ENCODE measurements around the gene FOXP4. TPM values are rescaled to one million over a fixed set of nuclear protein-coding genes. Genes with fewer than 3 reads are reported as not detected.
A peak's percentile ranks its signal among the peaks of the same experiment; 100 is the strongest.

Gene FOXP4
- total and polyA plus RNA-seq, 2 of the 13 experiments (the other 11 are each of a cell fraction or from before 2014, with no cell fraction given), result 11.0 to 12.4 TPM

DNA sequence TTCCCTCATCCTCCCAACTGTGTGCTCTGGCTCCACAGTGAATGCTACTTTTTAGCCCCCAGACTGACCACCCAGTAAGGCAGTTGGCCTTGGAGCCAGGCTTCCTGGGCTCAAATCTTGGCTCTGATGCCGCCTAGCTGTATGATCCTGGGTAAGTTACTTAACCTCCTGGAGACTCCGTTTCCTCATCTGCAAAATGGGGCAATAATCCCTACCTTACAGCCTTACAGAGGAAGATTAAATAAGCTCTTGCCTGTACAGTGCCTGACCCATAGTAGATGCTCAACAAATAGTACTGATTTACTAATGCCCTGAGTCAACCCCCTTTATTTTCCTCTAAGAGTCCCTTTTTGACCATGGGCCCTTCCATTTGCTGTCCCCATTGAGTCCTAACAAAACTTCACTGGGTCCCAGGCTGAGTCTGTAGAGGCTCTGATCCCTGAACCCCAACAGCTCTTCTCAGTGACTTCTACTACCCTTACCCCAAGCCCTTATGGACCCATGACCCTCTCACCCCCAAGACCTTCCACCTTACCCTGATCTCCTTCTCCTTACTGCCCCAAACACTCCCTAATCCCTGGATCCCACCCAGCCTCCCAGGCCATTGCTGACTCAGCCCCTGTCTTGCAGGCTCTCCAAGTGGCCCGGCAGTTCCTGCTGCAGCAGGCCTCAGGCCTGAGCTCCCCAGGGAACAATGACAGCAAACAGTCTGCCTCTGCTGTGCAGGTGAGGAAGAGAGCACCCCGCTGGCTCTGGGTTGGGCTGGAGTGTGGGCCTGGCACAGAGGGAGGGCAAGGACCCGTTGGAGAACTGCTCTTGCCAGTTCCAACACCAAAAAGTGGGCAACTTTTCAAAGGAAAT is 31.4 kb downstream of the FOXP4 start (continued):
- no peak; the same call in 1 of the 2 replicates for TF ChIP-seq RCOR2 (CRISPR knock-in tag; IDR thresholded peaks at IDR 0.05)
- no peak for TF ChIP-seq ZNF747 (CRISPR knock-in tag; IDR thresholded peaks at IDR 0.05; ENCODE audit: borderline replicate concordance)
- no peak for TF ChIP-seq SRSF9 (IDR thresholded peaks at IDR 0.05; ENCODE audit: borderline replicate concordance, insufficient read depth, low read depth, low read length, poor library complexity, severe bottlenecking)
- TF ChIP-seq, protein P1, sequence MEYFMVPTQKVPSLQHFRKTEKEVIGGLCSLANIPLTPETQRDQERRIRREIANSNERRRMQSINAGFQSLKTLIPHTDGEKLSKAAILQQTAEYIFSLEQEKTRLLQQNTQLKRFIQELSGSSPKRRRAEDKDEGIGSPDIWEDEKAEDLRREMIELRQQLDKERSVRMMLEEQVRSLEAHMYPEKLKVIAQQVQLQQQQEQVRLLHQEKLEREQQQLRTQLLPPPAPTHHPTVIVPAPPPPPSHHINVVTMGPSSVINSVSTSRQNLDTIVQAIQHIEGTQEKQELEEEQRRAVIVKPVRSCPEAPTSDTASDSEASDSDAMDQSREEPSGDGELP (IDR thresholded peaks at IDR 0.05; ENCODE audit: borderline replicate concordance, low read depth), result no peak
- TF ChIP-seq, protein P2, sequence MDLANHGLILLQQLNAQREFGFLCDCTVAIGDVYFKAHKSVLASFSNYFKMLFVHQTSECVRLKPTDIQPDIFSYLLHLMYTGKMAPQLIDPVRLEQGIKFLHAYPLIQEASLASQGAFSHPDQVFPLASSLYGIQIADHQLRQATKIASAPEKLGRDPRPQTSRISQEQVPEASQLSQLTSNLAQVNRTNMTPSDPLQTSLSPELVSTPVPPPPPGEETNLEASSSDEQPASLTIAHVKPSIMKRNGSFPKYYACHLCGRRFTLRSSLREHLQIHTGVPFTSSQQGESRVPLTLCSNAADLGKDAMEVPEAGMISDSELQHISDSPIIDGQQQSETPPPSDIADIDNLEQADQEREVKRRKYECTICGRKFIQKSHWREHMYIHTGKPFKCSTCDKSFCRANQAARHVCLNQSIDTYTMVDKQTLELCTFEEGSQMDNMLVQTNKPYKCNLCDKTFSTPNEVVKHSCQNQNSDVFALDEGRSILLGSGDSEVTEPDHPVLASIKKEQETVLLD (CRISPR knock-in tag; IDR thresholded peaks at IDR 0.05; ENCODE audit: low read depth), result no peak
- no peak; the same call in 1 of the 2 replicates for TF ChIP-seq ZSCAN9 (CRISPR knock-in tag; IDR thresholded peaks at IDR 0.05; ENCODE audit: borderline replicate concordance)
- TF ChIP-seq NRL (CRISPR knock-in tag; IDR thresholded peaks at IDR 0.05; ENCODE audit: borderline replicate concordance), result peak; percentile 90
- TF ChIP-seq, protein P3, sequence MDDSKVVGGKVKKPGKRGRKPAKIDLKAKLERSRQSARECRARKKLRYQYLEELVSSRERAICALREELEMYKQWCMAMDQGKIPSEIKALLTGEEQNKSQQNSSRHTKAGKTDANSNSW (CRISPR knock-in tag; IDR thresholded peaks at IDR 0.05; ENCODE audit: borderline replicate concordance), result no peak
- TF ChIP-seq NR1H2 (CRISPR knock-in tag; IDR thresholded peaks at IDR 0.05; ENCODE audit: borderline replicate concordance, low read depth), result no peak; the same call in 1 of the 2 replicates
- TF ChIP-seq, protein P4, sequence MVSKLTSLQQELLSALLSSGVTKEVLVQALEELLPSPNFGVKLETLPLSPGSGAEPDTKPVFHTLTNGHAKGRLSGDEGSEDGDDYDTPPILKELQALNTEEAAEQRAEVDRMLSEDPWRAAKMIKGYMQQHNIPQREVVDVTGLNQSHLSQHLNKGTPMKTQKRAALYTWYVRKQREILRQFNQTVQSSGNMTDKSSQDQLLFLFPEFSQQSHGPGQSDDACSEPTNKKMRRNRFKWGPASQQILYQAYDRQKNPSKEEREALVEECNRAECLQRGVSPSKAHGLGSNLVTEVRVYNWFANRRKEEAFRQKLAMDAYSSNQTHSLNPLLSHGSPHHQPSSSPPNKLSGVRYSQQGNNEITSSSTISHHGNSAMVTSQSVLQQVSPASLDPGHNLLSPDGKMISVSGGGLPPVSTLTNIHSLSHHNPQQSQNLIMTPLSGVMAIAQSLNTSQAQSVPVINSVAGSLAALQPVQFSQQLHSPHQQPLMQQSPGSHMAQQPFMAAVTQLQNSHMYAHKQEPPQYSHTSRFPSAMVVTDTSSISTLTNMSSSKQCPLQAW (CRISPR knock-in tag; IDR thresholded peaks at IDR 0.05), result no peak; the same call in 1 of the 2 replicates
- TF ChIP-seq, protein P5, sequence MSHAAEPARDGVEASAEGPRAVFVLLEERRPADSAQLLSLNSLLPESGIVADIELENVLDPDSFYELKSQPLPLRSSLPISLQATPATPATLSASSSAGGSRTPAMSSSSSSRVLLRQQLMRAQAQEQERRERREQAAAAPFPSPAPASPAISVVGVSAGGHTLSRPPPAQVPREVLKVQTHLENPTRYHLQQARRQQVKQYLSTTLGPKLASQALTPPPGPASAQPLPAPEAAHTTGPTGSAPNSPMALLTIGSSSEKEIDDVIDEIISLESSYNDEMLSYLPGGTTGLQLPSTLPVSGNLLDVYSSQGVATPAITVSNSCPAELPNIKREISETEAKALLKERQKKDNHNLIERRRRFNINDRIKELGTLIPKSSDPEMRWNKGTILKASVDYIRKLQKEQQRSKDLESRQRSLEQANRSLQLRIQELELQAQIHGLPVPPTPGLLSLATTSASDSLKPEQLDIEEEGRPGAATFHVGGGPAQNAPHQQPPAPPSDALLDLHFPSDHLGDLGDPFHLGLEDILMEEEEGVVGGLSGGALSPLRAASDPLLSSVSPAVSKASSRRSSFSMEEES (CRISPR knock-in tag; IDR thresholded peaks at IDR 0.05), result no peak
- TF ChIP-seq MAZ (IDR thresholded peaks at IDR 0.05; ENCODE audit: borderline replicate concordance, low read depth, low read length), result no peak
- TF ChIP-seq MAZ (CRISPR knock-in tag; IDR thresholded peaks at IDR 0.05; ENCODE audit: low read depth), result no peak
- TF ChIP-seq GLI4 (CRISPR knock-in tag; IDR thresholded peaks at IDR 0.05; ENCODE audit: borderline replicate concordance), result 0 out of 2 replicates have a peak, but pooled peaks have one; percentile 18
- no peak for TF ChIP-seq SAP130 (CRISPR knock-in tag; IDR thresholded peaks at IDR 0.05; ENCODE audit: low read depth)
- TF ChIP-seq, protein P6, sequence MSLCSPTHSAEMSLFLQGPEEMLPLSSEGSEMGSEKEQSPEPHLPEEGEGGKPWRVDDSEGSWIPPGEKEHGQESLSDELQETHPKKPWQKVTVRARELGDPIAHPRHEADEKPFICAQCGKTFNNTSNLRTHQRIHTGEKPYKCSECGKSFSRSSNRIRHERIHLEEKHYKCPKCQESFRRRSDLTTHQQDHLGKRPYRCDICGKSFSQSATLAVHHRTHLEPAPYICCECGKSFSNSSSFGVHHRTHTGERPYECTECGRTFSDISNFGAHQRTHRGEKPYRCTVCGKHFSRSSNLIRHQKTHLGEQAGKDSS (CRISPR knock-in tag; IDR thresholded peaks at IDR 0.05; ENCODE audit: borderline replicate concordance, low read depth), result no peak
- peak; percentile 63 for TF ChIP-seq KLF12 (CRISPR knock-in tag; IDR thresholded peaks at IDR 0.05; ENCODE audit: borderline replicate concordance)
- TF ChIP-seq NR2F6 (IDR thresholded peaks at IDR 0.05), result no peak
- TF ChIP-seq NR2F6 (CRISPR knock-in tag; IDR thresholded peaks at IDR 0.05), result no peak
- TF ChIP-seq PHF20 (CRISPR knock-in tag; IDR thresholded peaks at IDR 0.05), result no peak
- no peak for TF ChIP-seq ZNF773 (CRISPR knock-in tag; IDR thresholded peaks at IDR 0.05; ENCODE audit: borderline replicate concordance)
- no peak for TF ChIP-seq NONO (IDR thresholded peaks at IDR 0.05)
- no peak for TF ChIP-seq NONO (CRISPR knock-in tag; conservative IDR thresholded peaks at IDR 0.05)
- TF ChIP-seq ZNF720 (CRISPR knock-in tag; IDR thresholded peaks at IDR 0.05), result no peak

All from HepG2 (cell line).